Measurements from ENCODE around the gene ZNF672.

The ZNF672 gene

GRCh38 chr1:248812736-248813425 is 25.1 kb upstream of the ZNF672 start:
- Histone ChIP-seq H3K27me3 (replicated peaks; ENCODE audit: control insufficient read depth, insufficient read depth, low read length, poor library complexity, severe bottlenecking) (no peaks in the 10 kb centered on the region), H3K27ac (ENCODE audit: insufficient read depth, low read length, poor library complexity, severe bottlenecking) (no peak overlapping the region), H3K9me3 (ENCODE audit: control insufficient read depth, low read length) (no peaks in the 10 kb centered on the region), H3K36me3 (ENCODE audit: control insufficient read depth, insufficient read depth, low read length) (peaks cover 39% of the 10 kb centered on the region), H3K4me1 (ENCODE audit: control insufficient read depth, insufficient read depth, low read length, poor library complexity, severe bottlenecking) (peaks cover 11% of the 10 kb centered on the region), H3K4me3 (ENCODE audit: insufficient read depth, low read depth, low read length, poor library complexity, severe bottlenecking) (no peak overlapping the region)
- DNase-seq: no peak

- Histone ChIP-seq H3K36me3 (ENCODE audit: control insufficient read depth, insufficient read depth, low read length) (peaks cover 39% of the 10 kb centered on the region), H3K27me3 (replicated peaks; ENCODE audit: control insufficient read depth, insufficient read depth, low read length, poor library complexity, severe bottlenecking) (no peaks in the 10 kb centered on the region), H3K9me3 (ENCODE audit: control insufficient read depth, low read length) (no peaks in the 10 kb centered on the region), H3K4me1 (ENCODE audit: control insufficient read depth, insufficient read depth, low read length, poor library complexity, severe bottlenecking) (peaks cover 14% of the 10 kb centered on the region), H3K27ac (ENCODE audit: insufficient read depth, low read length, poor library complexity, severe bottlenecking) (no peak overlapping the region), H3K4me3 (ENCODE audit: insufficient read depth, low read depth, low read length, poor library complexity, severe bottlenecking) (no peak overlapping the region)
- no peak for DNase-seq
Observed at GRCh38 chr1:248813546-248813945, 24.5 kb upstream of the ZNF672 start.

- no peaks in the 10 kb centered on the region for H3K27me3 ChIP-seq (replicated peaks; ENCODE audit: control insufficient read depth, insufficient read depth, low read length, poor library complexity, severe bottlenecking)
- H3K36me3 ChIP-seq (ENCODE audit: control insufficient read depth, insufficient read depth, low read length): peaks cover 39% of the 10 kb centered on the region
- no peak overlapping the region for H3K27ac ChIP-seq (ENCODE audit: insufficient read depth, low read length, poor library complexity, severe bottlenecking)
- peaks cover 22% of the 10 kb centered on the region for H3K4me1 ChIP-seq (ENCODE audit: control insufficient read depth, insufficient read depth, low read length, poor library complexity, severe bottlenecking)
- H3K4me3 ChIP-seq (ENCODE audit: insufficient read depth, low read depth, low read length, poor library complexity, severe bottlenecking): no peak overlapping the region
- no peaks in the 10 kb centered on the region for H3K9me3 ChIP-seq (ENCODE audit: control insufficient read depth, low read length)
- DNase-seq: no peak
Observed at GRCh38 chr1:248814351-248814750, 23.7 kb upstream of the ZNF672 start.

- peaks cover 45% of the 10 kb centered on the region for H3K36me3 ChIP-seq (ENCODE audit: control insufficient read depth, insufficient read depth, low read length)
- H3K27me3 ChIP-seq (replicated peaks; ENCODE audit: control insufficient read depth, insufficient read depth, low read length, poor library complexity, severe bottlenecking): no peaks in the 10 kb centered on the region
- no peak overlapping the region for H3K27ac ChIP-seq (ENCODE audit: insufficient read depth, low read length, poor library complexity, severe bottlenecking)
- H3K4me3 ChIP-seq (ENCODE audit: insufficient read depth, low read depth, low read length, poor library complexity, severe bottlenecking): no peak overlapping the region
- H3K9me3 ChIP-seq (ENCODE audit: control insufficient read depth, low read length): no peaks in the 10 kb centered on the region
- H3K4me1 ChIP-seq (ENCODE audit: control insufficient read depth, insufficient read depth, low read length, poor library complexity, severe bottlenecking): peaks cover 26% of the 10 kb centered on the region
- no peak for DNase-seq
Observed at GRCh38 chr1:248815407-248816034, 22.5 kb upstream of the ZNF672 start.

- peaks cover 51% of the 10 kb centered on the region for H3K36me3 ChIP-seq (ENCODE audit: control insufficient read depth, insufficient read depth, low read length)
- no peak overlapping the region for H3K27ac ChIP-seq (ENCODE audit: insufficient read depth, low read length, poor library complexity, severe bottlenecking)
- no peak overlapping the region for H3K4me3 ChIP-seq (ENCODE audit: insufficient read depth, low read depth, low read length, poor library complexity, severe bottlenecking)
- no peaks in the 10 kb centered on the region for H3K9me3 ChIP-seq (ENCODE audit: control insufficient read depth, low read length)
- H3K27me3 ChIP-seq (replicated peaks; ENCODE audit: control insufficient read depth, insufficient read depth, low read length, poor library complexity, severe bottlenecking): no peaks in the 10 kb centered on the region
- no peak for DNase-seq
- peaks cover 26% of the 10 kb centered on the region for H3K4me1 ChIP-seq (ENCODE audit: control insufficient read depth, insufficient read depth, low read length, poor library complexity, severe bottlenecking)
Observed at GRCh38 chr1:248816042-248816851, 21.8 kb upstream of the ZNF672 start.

- H3K27me3 ChIP-seq (replicated peaks; ENCODE audit: control insufficient read depth, insufficient read depth, low read length, poor library complexity, severe bottlenecking): no peaks in the 10 kb centered on the region
- DNase-seq: no peak
- H3K27ac ChIP-seq (ENCODE audit: insufficient read depth, low read length, poor library complexity, severe bottlenecking): no peak overlapping the region
- H3K9me3 ChIP-seq (ENCODE audit: control insufficient read depth, low read length): no peaks in the 10 kb centered on the region
- no peak overlapping the region for H3K4me3 ChIP-seq (ENCODE audit: insufficient read depth, low read depth, low read length, poor library complexity, severe bottlenecking)
- peaks cover 26% of the 10 kb centered on the region for H3K4me1 ChIP-seq (ENCODE audit: control insufficient read depth, insufficient read depth, low read length, poor library complexity, severe bottlenecking)
- peaks cover 50% of the 10 kb centered on the region for H3K36me3 ChIP-seq (ENCODE audit: control insufficient read depth, insufficient read depth, low read length)
Observed at GRCh38 chr1:248817065-248817464, 21.0 kb upstream of the ZNF672 start.

GRCh38 chr1:248818505-248819374 is 19.3 kb upstream of the ZNF672 start:
- peaks cover 30% of the 10 kb centered on the region for H3K4me1 ChIP-seq (ENCODE audit: control insufficient read depth, insufficient read depth, low read length, poor library complexity, severe bottlenecking)
- no peak overlapping the region for H3K4me3 ChIP-seq (ENCODE audit: insufficient read depth, low read depth, low read length, poor library complexity, severe bottlenecking)
- DNase-seq: no peak
- H3K27me3 ChIP-seq (replicated peaks; ENCODE audit: control insufficient read depth, insufficient read depth, low read length, poor library complexity, severe bottlenecking): no peaks in the 10 kb centered on the region
- H3K36me3 ChIP-seq (ENCODE audit: control insufficient read depth, insufficient read depth, low read length): peaks cover 49% of the 10 kb centered on the region
- H3K27ac ChIP-seq (ENCODE audit: insufficient read depth, low read length, poor library complexity, severe bottlenecking): peak overlapping the region; percentile 35
- no peaks in the 10 kb centered on the region for H3K9me3 ChIP-seq (ENCODE audit: control insufficient read depth, low read length)

GRCh38 chr1:248820041-248820585 is 17.9 kb upstream of the ZNF672 start:
- peaks cover 42% of the 10 kb centered on the region for H3K4me1 ChIP-seq (ENCODE audit: control insufficient read depth, insufficient read depth, low read length, poor library complexity, severe bottlenecking)

GRCh38 chr1:248821101-248821500 is 16.9 kb upstream of the ZNF672 start:
- no peaks in the 10 kb centered on the region for H3K9me3 ChIP-seq (ENCODE audit: control insufficient read depth, low read length)
- H3K4me3 ChIP-seq (ENCODE audit: insufficient read depth, low read depth, low read length, poor library complexity, severe bottlenecking): no peak overlapping the region
- DNase-seq: no peak
- no peak overlapping the region for H3K27ac ChIP-seq (ENCODE audit: insufficient read depth, low read length, poor library complexity, severe bottlenecking)
- H3K36me3 ChIP-seq (ENCODE audit: control insufficient read depth, insufficient read depth, low read length): peaks cover 26% of the 10 kb centered on the region
- H3K27me3 ChIP-seq (replicated peaks; ENCODE audit: control insufficient read depth, insufficient read depth, low read length, poor library complexity, severe bottlenecking): no peaks in the 10 kb centered on the region
- H3K4me1 ChIP-seq (ENCODE audit: control insufficient read depth, insufficient read depth, low read length, poor library complexity, severe bottlenecking): peaks cover 41% of the 10 kb centered on the region

More at GRCh38 chr1:248820041-248820585, 17.9 kb upstream of the ZNF672 start:
- Histone ChIP-seq H3K36me3 (ENCODE audit: control insufficient read depth, insufficient read depth, low read length) (peaks cover 36% of the 10 kb centered on the region), H3K4me3 (ENCODE audit: insufficient read depth, low read depth, low read length, poor library complexity, severe bottlenecking) (no peak overlapping the region), H3K27me3 (replicated peaks; ENCODE audit: control insufficient read depth, insufficient read depth, low read length, poor library complexity, severe bottlenecking) (no peaks in the 10 kb centered on the region), H3K9me3 (ENCODE audit: control insufficient read depth, low read length) (no peaks in the 10 kb centered on the region), H3K27ac (ENCODE audit: insufficient read depth, low read length, poor library complexity, severe bottlenecking) (no peak overlapping the region)
- DNase-seq: no peak

Measured in effector memory CD4-positive, alpha-beta T cell (primary cell).